Measurements from ENCODE around the gene ASH1L. TPM values are rescaled to one million over a fixed set of nuclear protein-coding genes. Genes with fewer than 3 reads are reported as not detected.
A peak's percentile ranks its signal among the peaks of the same experiment; 100 is the strongest.

ASH1L gene
- total and polyA plus RNA-seq, 2 donors (not counting 3 experiments of a cell fraction or from before 2014, with no cell fraction given) = 11.6 to 29.2 TPM

DNA sequence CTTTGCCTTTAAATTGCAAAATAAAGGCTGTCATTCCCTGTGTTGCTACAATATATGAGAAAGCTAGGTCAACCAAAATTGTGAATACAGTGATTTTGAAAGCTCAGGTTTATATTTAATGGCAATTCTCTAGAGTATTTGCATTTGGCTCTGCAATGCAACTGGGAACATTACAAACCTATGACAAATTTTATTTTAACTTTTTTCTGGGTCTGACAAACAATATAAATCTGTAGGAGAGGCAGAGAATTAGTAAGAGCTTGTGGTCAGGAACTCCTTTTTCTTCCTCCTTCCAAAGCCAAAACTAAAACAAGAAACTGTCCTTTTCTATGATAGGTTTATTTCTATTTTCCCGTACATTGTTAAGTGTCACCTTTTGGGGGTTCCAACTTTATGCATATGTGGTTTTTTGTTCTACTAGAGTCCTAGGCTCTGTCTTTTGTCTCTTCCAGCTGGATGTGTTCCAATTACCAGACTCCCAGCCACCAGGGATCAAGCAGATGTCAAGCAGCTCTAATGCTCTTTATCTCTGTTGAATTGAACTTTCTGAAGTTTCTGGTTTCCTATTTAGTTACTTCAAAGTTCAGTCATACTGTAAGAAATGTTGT is 106.9 kb downstream of the ASH1L start:
- no peaks in the 10 kb centered on the region for H3K79me2 ChIP-seq (ENCODE audit: control insufficient read depth, insufficient read depth, low read length)
- no peak overlapping the region for H3K4me3 ChIP-seq (replicated peaks in 1 of 3; ENCODE audit: insufficient read depth in 1 of 3, low read depth in 1 of 3, low read length in 3 of 3)
- dilution Hi-C loops (cut with MboI; ENCODE audit: extremely low pct_ligation_motif_present, low sequenced_read_pairs) (no loop called here), intact Hi-C loops (cut with micrococcal nuclease) (no loop called here)
- H3K27me3 ChIP-seq (ENCODE audit: control insufficient read depth in 2 of 2, insufficient read depth in 2 of 2, low read length in 2 of 2) = no peaks in the 10 kb centered on the region
- TF ChIP-seq MYC (IDR thresholded peaks at IDR 0.05; ENCODE audit: low read depth, low read length) = no peak
- TF ChIP-seq FOS (IDR thresholded peaks at IDR 0.05; ENCODE audit: borderline replicate concordance, insufficient read depth, low read length) = no peak
- H3K9me1 ChIP-seq (replicated peaks; ENCODE audit: control insufficient read depth, extremely low read depth, insufficient read depth, low read length) = no peaks in the 10 kb centered on the region
- H3K36me3 ChIP-seq (ENCODE audit: control insufficient read depth in 2 of 2, extremely low read depth in 1 of 2, insufficient read depth in 2 of 2, low read length in 2 of 2) = peaks cover 0 to 2% of the 10 kb centered on the region in 2 experiments
- CTCF ChIA-PET = no interaction called here
- H3K4me1 ChIP-seq (ENCODE audit: control insufficient read depth, extremely low read depth, insufficient read depth, low read length) = no peaks in the 10 kb centered on the region
- DNase-seq (ENCODE audit: low read depth, low spot score) (no peak), FAIRE-seq (peak; percentile 47)
- no peaks in the 10 kb centered on the region for H3K9me3 ChIP-seq (replicated peaks; ENCODE audit: control insufficient read depth, insufficient read depth, low read length)
- no peak overlapping the region for H2AFZ ChIP-seq (ENCODE audit: low read depth, low read length)
- H3K9ac ChIP-seq (replicated peaks; ENCODE audit: extremely low read depth, insufficient read depth, low read length) = no peak overlapping the region
- H4K20me1 ChIP-seq (replicated peaks; ENCODE audit: control insufficient read depth, extremely low read depth, insufficient read depth, low read length) = no peaks in the 10 kb centered on the region
- no TSS peak for BruUV-seq (replicated peaks)
- POLR2A ChIA-PET = no interaction called here
- no peak overlapping the region for H3K27ac ChIP-seq (ENCODE audit: insufficient read depth, low read depth, low read length)
- no peak overlapping the region for H3K4me2 ChIP-seq (ENCODE audit: insufficient read depth, low read length)

DNA sequence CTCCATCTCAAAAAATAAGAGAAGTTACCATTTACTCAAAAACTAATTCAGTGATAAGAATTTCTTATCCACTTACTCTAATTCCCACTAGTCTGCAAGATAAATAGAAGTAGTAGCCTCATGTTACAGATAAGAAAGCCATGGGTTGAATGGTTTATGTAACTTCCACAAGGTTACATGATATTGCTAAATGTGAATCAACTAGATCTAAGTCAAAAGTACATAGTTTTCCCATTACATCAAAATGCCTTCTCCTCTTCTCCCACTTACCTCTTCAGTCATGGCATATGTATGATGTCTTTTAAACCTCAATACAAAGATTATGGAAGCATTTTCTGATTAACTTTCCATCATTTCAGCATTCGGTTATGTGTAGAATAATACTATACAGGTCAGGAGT is 108.5 kb downstream of the ASH1L start:
- Histone ChIP-seq H2AFZ (ENCODE audit: low read depth, low read length) (no peak overlapping the region), H3K36me3 (ENCODE audit: control insufficient read depth in 2 of 2, extremely low read depth in 1 of 2, insufficient read depth in 2 of 2, low read length in 2 of 2) (peaks cover 0 to 2% of the 10 kb centered on the region in 2 experiments), H3K4me2 (ENCODE audit: insufficient read depth, low read length) (no peak overlapping the region), H3K27me3 (ENCODE audit: control insufficient read depth in 2 of 2, insufficient read depth in 2 of 2, low read length in 2 of 2) (no peaks in the 10 kb centered on the region), H3K79me2 (ENCODE audit: control insufficient read depth, insufficient read depth, low read length) (no peaks in the 10 kb centered on the region), H3K4me3 (replicated peaks in 1 of 3; ENCODE audit: insufficient read depth in 1 of 3, low read depth in 1 of 3, low read length in 3 of 3) (no peak overlapping the region), H3K9me1 (replicated peaks; ENCODE audit: control insufficient read depth, extremely low read depth, insufficient read depth, low read length) (no peaks in the 10 kb centered on the region), H3K9ac (replicated peaks; ENCODE audit: extremely low read depth, insufficient read depth, low read length) (no peak overlapping the region), H3K27ac (ENCODE audit: insufficient read depth, low read depth, low read length) (no peak overlapping the region), H3K9me3 (replicated peaks; ENCODE audit: control insufficient read depth, insufficient read depth, low read length) (no peaks in the 10 kb centered on the region), H4K20me1 (replicated peaks; ENCODE audit: control insufficient read depth, extremely low read depth, insufficient read depth, low read length) (no peaks in the 10 kb centered on the region), H3K4me1 (ENCODE audit: control insufficient read depth, extremely low read depth, insufficient read depth, low read length) (no peaks in the 10 kb centered on the region)
- intact Hi-C loops (cut with micrococcal nuclease) (no loop called here), dilution Hi-C loops (cut with MboI; ENCODE audit: extremely low pct_ligation_motif_present, low sequenced_read_pairs) (no loop called here)
- DNase-seq (ENCODE audit: low read depth, low spot score) (no peak), FAIRE-seq (no peak)
- TF ChIP-seq MAX (IDR thresholded peaks at IDR 0.05; ENCODE audit: insufficient read depth, insufficient read length) (no peak), POLR2AphosphoS5 (IDR thresholded peaks at IDR 0.05; ENCODE audit: insufficient read depth, low read depth, low read length) (no peak), POLR2A (IDR thresholded peaks at IDR 0.05; ENCODE audit: low read depth, low read length) (no peak), GATA2 (IDR thresholded peaks at IDR 0.05; ENCODE audit: insufficient read depth, insufficient read length, low read depth, low read length) (no peak), FOS (IDR thresholded peaks at IDR 0.05; ENCODE audit: borderline replicate concordance, insufficient read depth, low read length) (no peak), JUN (IDR thresholded peaks at IDR 0.05; ENCODE audit: borderline replicate concordance, insufficient read depth, insufficient read length, low read depth) (no peak)
- TF ChIP-seq, protein P1, sequence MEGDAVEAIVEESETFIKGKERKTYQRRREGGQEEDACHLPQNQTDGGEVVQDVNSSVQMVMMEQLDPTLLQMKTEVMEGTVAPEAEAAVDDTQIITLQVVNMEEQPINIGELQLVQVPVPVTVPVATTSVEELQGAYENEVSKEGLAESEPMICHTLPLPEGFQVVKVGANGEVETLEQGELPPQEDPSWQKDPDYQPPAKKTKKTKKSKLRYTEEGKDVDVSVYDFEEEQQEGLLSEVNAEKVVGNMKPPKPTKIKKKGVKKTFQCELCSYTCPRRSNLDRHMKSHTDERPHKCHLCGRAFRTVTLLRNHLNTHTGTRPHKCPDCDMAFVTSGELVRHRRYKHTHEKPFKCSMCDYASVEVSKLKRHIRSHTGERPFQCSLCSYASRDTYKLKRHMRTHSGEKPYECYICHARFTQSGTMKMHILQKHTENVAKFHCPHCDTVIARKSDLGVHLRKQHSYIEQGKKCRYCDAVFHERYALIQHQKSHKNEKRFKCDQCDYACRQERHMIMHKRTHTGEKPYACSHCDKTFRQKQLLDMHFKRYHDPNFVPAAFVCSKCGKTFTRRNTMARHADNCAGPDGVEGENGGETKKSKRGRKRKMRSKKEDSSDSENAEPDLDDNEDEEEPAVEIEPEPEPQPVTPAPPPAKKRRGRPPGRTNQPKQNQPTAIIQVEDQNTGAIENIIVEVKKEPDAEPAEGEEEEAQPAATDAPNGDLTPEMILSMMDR (IDR thresholded peaks at IDR 0.05; ENCODE audit: extremely low read depth in 1 of 2, insufficient read depth in 1 of 2, low read depth in 1 of 2, low read length in 2 of 2) = no peak
- ChIA-PET CTCF (no interaction called here), POLR2A (no interaction called here)
- BruUV-seq (replicated peaks) = no TSS peak

All from endothelial cell of umbilical vein (primary cell).